ENCODE data around the gene TAPBPL.
A peak's percentile ranks its signal among the peaks of the same experiment; 100 is the strongest.
"Not testable (repeated sequence)": the region's sequence is repeated elsewhere in the genome, so short reads cannot be mapped to it uniquely, and the experiment has no call there.

The TAPBPL gene

DNA sequence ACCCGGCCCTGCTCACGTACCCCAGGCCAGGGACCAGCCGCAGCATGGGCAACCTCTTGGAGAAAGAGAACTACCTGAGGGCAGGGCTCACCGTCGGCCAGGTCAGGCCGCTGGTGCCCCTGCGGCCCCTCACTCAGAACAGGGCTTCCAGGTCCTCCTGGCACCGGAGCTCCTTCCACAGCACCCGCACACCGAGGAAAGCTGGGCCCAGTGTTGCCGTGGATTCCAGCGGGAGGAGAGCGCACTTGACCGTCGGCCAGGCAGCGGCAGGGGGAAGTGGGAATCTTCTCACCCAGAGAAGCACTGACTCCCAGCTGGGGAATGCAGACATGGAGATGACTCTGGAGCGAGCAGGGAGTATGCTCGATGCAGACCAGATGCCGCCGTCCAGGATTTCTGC, 26.6 kb downstream of the TAPBPL start:
- no peaks in the 10 kb centered on the region for H3K27me3 ChIP-seq (ENCODE audit: insufficient read depth, low read depth)
- H3K4me3 ChIP-seq (IDR thresholded peaks at IDR 0.05; ENCODE audit: insufficient read depth, low read depth, low read length) = no peak overlapping the region
- H3K9ac ChIP-seq = no peak overlapping the region
- H2AFZ ChIP-seq (ENCODE audit: low read depth) = no peak overlapping the region
- H3K27ac ChIP-seq = no peak overlapping the region
- H3K4me2 ChIP-seq = no peak overlapping the region
- TF ChIP-seq CTCF (conservative IDR thresholded peaks at IDR 0.05; ENCODE audit: low read depth, low read length) = no peak
- no peaks in the 10 kb centered on the region for H3K36me3 ChIP-seq (ENCODE audit: insufficient read depth)
- no peaks in the 10 kb centered on the region for H3K79me2 ChIP-seq (ENCODE audit: insufficient read depth, low read depth)
- no peaks in the 10 kb centered on the region for H3K4me1 ChIP-seq (ENCODE audit: low read depth, poor library complexity, severe bottlenecking)
- no peaks in the 10 kb centered on the region for H4K20me1 ChIP-seq (ENCODE audit: insufficient read depth)

GRCh38 chr12:6488240-6488639, 36.4 kb downstream of the TAPBPL start:
- H3K27me3 ChIP-seq (ENCODE audit: insufficient read depth, low read depth) = no peaks in the 10 kb centered on the region
- H3K79me2 ChIP-seq (ENCODE audit: insufficient read depth, low read depth) = 0 out of 2 replicates have a peak, but pooled peaks cover 7% of the 10 kb centered on the region
- H3K4me3 ChIP-seq (IDR thresholded peaks at IDR 0.05; ENCODE audit: insufficient read depth, low read depth, low read length) = no peak overlapping the region
- no peak for TF ChIP-seq CTCF (conservative IDR thresholded peaks at IDR 0.05; ENCODE audit: low read depth, low read length)
- H2AFZ ChIP-seq (ENCODE audit: low read depth) = no peak overlapping the region
- no peaks in the 10 kb centered on the region for H3K36me3 ChIP-seq (ENCODE audit: insufficient read depth)
- no peaks in the 10 kb centered on the region for H4K20me1 ChIP-seq (ENCODE audit: insufficient read depth)
- no peak overlapping the region for H3K9ac ChIP-seq
- peaks cover 4% of the 10 kb centered on the region for H3K4me1 ChIP-seq (ENCODE audit: low read depth, poor library complexity, severe bottlenecking)
- no peak overlapping the region for H3K27ac ChIP-seq
- no peak overlapping the region for H3K4me2 ChIP-seq

DNA sequence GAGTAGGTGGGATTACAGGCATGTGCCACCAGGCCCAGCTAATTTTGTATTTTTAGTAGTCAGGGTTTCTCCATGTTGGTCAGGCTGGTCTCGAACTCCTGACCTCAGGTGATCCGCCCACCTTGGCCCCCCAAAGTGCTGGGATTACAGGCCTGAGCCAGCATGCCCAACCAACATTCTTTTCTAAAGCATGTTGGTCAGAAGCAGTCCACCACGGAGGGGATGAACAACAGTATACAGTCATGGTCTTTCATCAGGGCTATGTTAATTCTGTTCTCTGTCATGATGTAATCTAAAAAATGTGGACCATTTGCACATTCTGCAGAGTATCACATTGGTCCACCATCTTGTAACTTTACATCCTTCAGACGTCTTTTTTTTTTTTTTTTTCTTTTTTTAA, 37.6 kb downstream of the TAPBPL start:
- no peak overlapping the region for H2AFZ ChIP-seq (ENCODE audit: low read depth)
- no peak overlapping the region for H3K27ac ChIP-seq
- H4K20me1 ChIP-seq (ENCODE audit: insufficient read depth) = no peaks in the 10 kb centered on the region
- no peak overlapping the region for H3K4me3 ChIP-seq (IDR thresholded peaks at IDR 0.05; ENCODE audit: insufficient read depth, low read depth, low read length)
- no peak for TF ChIP-seq CTCF (conservative IDR thresholded peaks at IDR 0.05; ENCODE audit: low read depth, low read length)
- H3K4me1 ChIP-seq (ENCODE audit: low read depth, poor library complexity, severe bottlenecking) = peaks cover 4% of the 10 kb centered on the region
- H3K79me2 ChIP-seq (ENCODE audit: insufficient read depth, low read depth) = 0 out of 2 replicates have a peak, but pooled peaks cover 7% of the 10 kb centered on the region
- H3K36me3 ChIP-seq (ENCODE audit: insufficient read depth) = no peaks in the 10 kb centered on the region
- H3K4me2 ChIP-seq = no peak overlapping the region
- H3K9ac ChIP-seq = no peak overlapping the region
- H3K27me3 ChIP-seq (ENCODE audit: insufficient read depth, low read depth) = no peaks in the 10 kb centered on the region

GRCh38 chr12:6490673-6491072, 38.8 kb downstream of the TAPBPL start:
- not testable (repeated sequence) for H3K4me2 ChIP-seq; H4K20me1 ChIP-seq (ENCODE audit: insufficient read depth); H3K36me3 ChIP-seq (ENCODE audit: insufficient read depth); H3K4me3 ChIP-seq (IDR thresholded peaks at IDR 0.05; ENCODE audit: insufficient read depth, low read depth, low read length); H3K9ac ChIP-seq; H2AFZ ChIP-seq (ENCODE audit: low read depth); H3K27ac ChIP-seq; H3K27me3 ChIP-seq (ENCODE audit: insufficient read depth, low read depth)
- H3K79me2 ChIP-seq (ENCODE audit: insufficient read depth, low read depth) = peaks cover 18% of the 10 kb centered on the region
- peaks cover 13% of the 10 kb centered on the region for H3K4me1 ChIP-seq (ENCODE audit: low read depth, poor library complexity, severe bottlenecking)

GRCh38 chr12:6492838-6493496, 41.1 kb downstream of the TAPBPL start, which contains the start of gene MRPL51:
Gene MRPL51 (minus strand): TSS chr12:6493262. CDS start chr12:6493136, 126 bp downstream.
- TF ChIP-seq CTCF (conservative IDR thresholded peaks at IDR 0.05; ENCODE audit: low read depth, low read length) = no peak
- Histone ChIP-seq H3K9ac (peak within 1 kb of the TSS; percentile 86), H3K4me1 (ENCODE audit: low read depth, poor library complexity, severe bottlenecking) (peaks cover 16% of the 10 kb centered on the region), H3K4me3 (IDR thresholded peaks at IDR 0.05; ENCODE audit: insufficient read depth, low read depth, low read length) (peak within 1 kb of the TSS; percentile 51), H2AFZ (ENCODE audit: low read depth) (peak within 1 kb of the TSS; percentile 27), H3K4me2 (peak within 1 kb of the TSS; percentile 83), H4K20me1 (ENCODE audit: insufficient read depth) (no peaks in the 10 kb centered on the region), H3K27me3 (ENCODE audit: insufficient read depth, low read depth) (no peaks in the 10 kb centered on the region), H3K27ac (peak within 1 kb of the TSS; percentile 93), H3K79me2 (ENCODE audit: insufficient read depth, low read depth) (peaks cover 35% of the 10 kb centered on the region), H3K36me3 (ENCODE audit: insufficient read depth) (no peaks in the 10 kb centered on the region)

All from KMS-11 (cell line).